Liver (tissue), 9 donors: ENCODE data around the gene RSRC2. TPM values are rescaled to one million over a fixed set of nuclear protein-coding genes. Genes with fewer than 3 reads are reported as not detected.

Source experiments
- DNase-seq: peaks from one replicate; pipeline ENCODE4 v3.0.0-alpha.2; 2017; ENCODE audit warnings: low spot score
- H3K27ac ChIP-seq, 2 donors: one replicate each; pipeline ENCODE4 v1.7.0; 2013; ENCODE audit warnings: inconsistent platforms in 2 of 2, low read length in 2 of 2, control low read depth in 1 of 2, low read depth in 1 of 2, mild to moderate bottlenecking in 1 of 2
- H3K27me3 ChIP-seq, 4 donors: one replicate each; pipeline versions ENCODE4 v1.6.1 to v1.7.0; 2013; ENCODE audit warnings: low read length in 3 of 4, inconsistent platforms in 1 of 4, mild to moderate bottlenecking in 1 of 4, moderate library complexity in 1 of 4; ENCODE audit not compliant: control insufficient read depth in 4 of 4, insufficient read depth in 4 of 4
- H3K36me3 ChIP-seq, 4 donors: one replicate each; pipeline versions ENCODE4 v1.6.1 to v1.7.0; 2013; ENCODE audit warnings: low read length in 3 of 4, mild to moderate bottlenecking in 3 of 4, low read depth in 1 of 4, moderate library complexity in 1 of 4; ENCODE audit not compliant: control insufficient read depth in 4 of 4, insufficient read depth in 3 of 4
- H3K4me1 ChIP-seq, 4 donors: one replicate each; pipeline versions ENCODE4 v1.6.1 to v1.7.0; 2013; ENCODE audit warnings: low read length in 3 of 4, mild to moderate bottlenecking in 3 of 4, moderate library complexity in 1 of 4; ENCODE audit not compliant: control insufficient read depth in 4 of 4, insufficient read depth in 4 of 4
- H3K4me3 ChIP-seq, 3 donors: one replicate each; pipeline versions ENCODE4 v1.6.1 to v1.7.0; 2013; ENCODE audit warnings: low read length in 3 of 3, control low read depth in 1 of 3, low read depth in 1 of 3, mild to moderate bottlenecking in 1 of 3
- H3K9ac ChIP-seq, 2 donors: one replicate each; pipeline ENCODE4 v1.7.0; 2013; ENCODE audit warnings: low read length in 2 of 2, mild to moderate bottlenecking in 2 of 2, moderate library complexity in 2 of 2, control low read depth in 1 of 2, low read depth in 1 of 2
- H3K9me3 ChIP-seq, 4 donors: one replicate each; pipeline versions ENCODE4 v1.6.1 to v1.7.0; 2013; ENCODE audit warnings: low read length in 3 of 4; ENCODE audit not compliant: control insufficient read depth in 4 of 4
- ATF3 ChIP-seq: IDR thresholded peaks from 2 replicates; pipeline ENCODE4 v1.6.1; 2016; ENCODE audit warnings: antibody characterized with exemption
- CTCF ChIP-seq: fragments of 150-350 bp; IDR thresholded peaks from 2 replicates; pipeline ENCODE4 v1.5.1; 2017; ENCODE audit warnings: improper control_type of control experiment, low read depth, low read length; ENCODE audit not compliant: missing input control
- EGR1 ChIP-seq, 2 donors: IDR thresholded peaks; 2 replicates each; pipeline ENCODE4 v1.6.1; 2016 to 2018; ENCODE audit warnings: antibody characterized with exemption in 2 of 2, low read depth in 2 of 2
- FOXA1 ChIP-seq: IDR thresholded peaks from 2 replicates; pipeline ENCODE4 v1.6.1; 2016; ENCODE audit warnings: antibody characterized with exemption
- FOXA2 ChIP-seq: IDR thresholded peaks from 2 replicates; pipeline ENCODE4 v1.6.1; 2016; ENCODE audit warnings: antibody characterized with exemption
- GABPA ChIP-seq, 2 donors: IDR thresholded peaks in 1 of 2; conservative IDR thresholded peaks in 1 of 2; 2 replicates each; pipeline ENCODE4 v1.6.1; 2016; ENCODE audit warnings: antibody characterized with exemption in 2 of 2, mild to moderate bottlenecking in 1 of 2, moderate library complexity in 1 of 2
- HNF4A ChIP-seq, 2 donors: conservative IDR thresholded peaks; 2 replicates each; pipeline ENCODE4 v1.6.1; 2016; ENCODE audit warnings: antibody characterized with exemption in 2 of 2, mild to moderate bottlenecking in 2 of 2
- HNF4G ChIP-seq: IDR thresholded peaks from 2 replicates; pipeline ENCODE4 v1.6.1; 2016; ENCODE audit warnings: antibody characterized with exemption
- JUND ChIP-seq, 2 donors: IDR thresholded peaks; 2 replicates each; pipeline ENCODE4 v1.6.1; 2016; ENCODE audit warnings: antibody characterized with exemption in 2 of 2
- MAX ChIP-seq: IDR thresholded peaks from 2 replicates; pipeline ENCODE4 v1.6.1; 2016; ENCODE audit warnings: antibody characterized with exemption
- NR2F2 ChIP-seq: IDR thresholded peaks from 2 replicates; pipeline ENCODE4 v1.6.1; 2016; ENCODE audit warnings: antibody characterized with exemption
- RAD21 ChIP-seq, 2 donors: IDR thresholded peaks; 2 replicates each; pipeline ENCODE4 v1.6.1; 2016; ENCODE audit warnings: antibody characterized with exemption in 2 of 2, mild to moderate bottlenecking in 2 of 2
- REST ChIP-seq: IDR thresholded peaks from 2 replicates; pipeline ENCODE4 v1.6.1; 2016; ENCODE audit warnings: antibody characterized with exemption, mild to moderate bottlenecking
- SP1 ChIP-seq: IDR thresholded peaks from 2 replicates; pipeline ENCODE4 v1.6.1; 2018; ENCODE audit warnings: antibody characterized with exemption, mild to moderate bottlenecking
- TAF1 ChIP-seq: conservative IDR thresholded peaks from 2 replicates; pipeline ENCODE4 v1.6.1; 2016; ENCODE audit warnings: antibody characterized with exemption, mild to moderate bottlenecking
- ZBTB33 ChIP-seq: IDR thresholded peaks from 2 replicates; pipeline ENCODE4 v1.6.1; 2016; ENCODE audit warnings: antibody characterized with exemption
- WGBS: extraction: QIAGEN DNeasy Blood & Tissue Kit; methylation state at CpG from one replicate; pipeline ENCODE4 v1.1.7; 2013; 5-methylcytosine and 5-hydroxymethylcytosine counted together
- polyA plus RNA-seq, 2 donors: library from polyadenylated mRNA; stranded (reverse) in 1 of 2; unstranded in 1 of 2; fragments of 200-250 nt in 1 of 2; fragments of >200 nt in 1 of 2; fragmentation: Nextera tagmentation in 1 of 2; extraction: Ambion mirVana in 1 of 2; gene quantifications; one replicate each; pipeline versions ENCODE4 v1.2.1 to v1.2.3, GENCODE V29; 2013 to 2015
- total RNA-seq, 2 donors: library from RNA; depleted of rRNA; stranded (reverse); fragments of >200 nt; gene quantifications; one replicate each; pipeline ENCODE4 v1.2.3, GENCODE V29; 2014
- donor health status: healthy.
- donor health status: healthy.
- donor health status: healthy.
- donor health status: healthy.
- donor health status: healthy.

RSRC2 gene
- total and polyA plus RNA-seq, 4 donors, result 15.5 to 31.4 (median 25.7) TPM

GRCh38 chr12:122505419-122506051, 21.2 kb downstream of the RSRC2 start:
- no peak overlapping the region for H3K4me3 ChIP-seq
- TF ChIP-seq HNF4A (conservative IDR thresholded peaks at IDR 0.05), result no peak
- no peak for TF ChIP-seq TAF1
- TF ChIP-seq EGR1 (IDR thresholded peaks at IDR 0.05; ENCODE audit: low read depth in 2 of 2), result no peak
- TF ChIP-seq FOXA2, result no peak
- TF ChIP-seq RAD21 (IDR thresholded peaks at IDR 0.05), result no peak
- TF ChIP-seq REST, result no peak
- TF ChIP-seq HNF4G, result no peak
- no peak for TF ChIP-seq SP1
- peaks cover 0 to 6% (median 4%) of the 10 kb centered on the region in 4 donors for H3K4me1 ChIP-seq
- H3K27me3 ChIP-seq, result no peaks in the 10 kb centered on the region
- 90% methylated on average over 11 of the region's 11 CpGs for WGBS
- no peak for DNase-seq
- peaks cover 29 to 76% (median 62%) of the 10 kb centered on the region in 4 donors for H3K36me3 ChIP-seq
- no peak overlapping the region for H3K27ac ChIP-seq
- H3K9ac ChIP-seq, result no peak overlapping the region
- no peaks in the 10 kb centered on the region for H3K9me3 ChIP-seq

- Histone ChIP-seq H3K4me3 (no peak overlapping the region), H3K9me3 (no peaks in the 10 kb centered on the region), H3K27ac (no peak overlapping the region), H3K4me1 (peaks cover 0 to 13% (median 7%) of the 10 kb centered on the region in 4 donors), H3K36me3 (peaks cover 25 to 61% (median 48%) of the 10 kb centered on the region in 4 donors), H3K27me3 (no peaks in the 10 kb centered on the region), H3K9ac (no peak overlapping the region)
- 85% methylated on average over 6 of the region's 6 CpGs for WGBS
- TF ChIP-seq CTCF (no peak), JUND (IDR thresholded peaks at IDR 0.05) (no peak), GABPA (IDR thresholded peaks at IDR 0.05 in 1 of 2, conservative IDR thresholded peaks at IDR 0.05 in 1 of 2) (no peak), NR2F2 (no peak), REST (no peak), FOXA2 (no peak), FOXA1 (no peak), ATF3 (no peak), MAX (no peak), SP1 (no peak), EGR1 (IDR thresholded peaks at IDR 0.05; ENCODE audit: low read depth in 2 of 2) (no peak), HNF4G (no peak), HNF4A (conservative IDR thresholded peaks at IDR 0.05) (no peak), ZBTB33 (no peak)
- DNase-seq, result no peak
Measured at GRCh38 chr12:122503783-122504590, 22.7 kb downstream of the RSRC2 start.
